A549 treated with Hydrocortisone at 1 μM for 4 hours (cell line): Measurements from ENCODE around the gene HELZ. TPM values are rescaled to one million over a fixed set of nuclear protein-coding genes. Genes with fewer than 3 reads are reported as not detected.

Experiments used
- total RNA-seq: library from RNA; stranded (reverse); fragments of 200-300 nt; extraction: Qiagen RNA extraction; gene quantifications from 5 replicates; pipeline ENCODE4 v1.2.3, GENCODE V29; 2022

The HELZ gene
- total RNA-seq = 8.9 to 14.2 TPM (median 11.7 TPM) in 5 replicates

GRCh38 chr17:67245073-67245693 lies at the start of gene HELZ:
Gene HELZ (minus strand): TSS chr17:67245196. CDS start chr17:67218804, 26,392 bp downstream.

DNA sequence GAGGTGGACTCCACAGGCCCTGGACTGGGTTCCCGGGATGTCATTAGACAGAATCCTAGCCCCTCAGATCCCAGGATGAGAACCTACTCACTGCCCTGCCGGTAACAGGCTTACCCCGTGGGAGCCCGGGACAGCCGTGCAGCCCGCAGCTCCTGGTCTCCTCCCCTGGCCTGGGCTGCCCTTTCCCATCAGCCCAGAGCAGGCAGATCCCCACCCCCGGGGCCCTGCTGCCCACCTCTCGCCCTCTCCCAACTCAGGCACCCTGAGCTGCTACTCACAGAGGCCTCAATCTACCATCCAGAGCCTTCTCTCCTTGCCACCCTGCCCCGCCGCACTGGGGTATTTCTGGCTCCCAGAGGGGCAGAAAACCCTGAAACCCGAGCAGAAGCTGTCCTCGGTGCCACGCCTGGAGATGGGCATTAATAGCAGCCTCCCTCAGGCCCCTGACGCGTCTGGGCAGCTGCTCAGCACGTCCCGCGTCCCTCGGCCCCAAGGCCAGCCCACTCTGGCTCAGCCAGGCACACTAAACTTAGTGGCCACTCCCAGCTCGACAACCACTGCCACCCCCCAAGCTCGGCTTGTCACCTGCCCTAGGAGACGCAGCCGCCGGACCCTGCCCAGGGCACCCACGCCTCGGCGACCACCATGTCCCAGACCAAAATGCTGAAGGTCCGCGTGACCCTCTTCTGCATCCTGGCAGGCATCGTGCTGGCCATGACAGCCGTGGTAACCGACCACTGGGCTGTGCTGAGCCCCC lies 200.8 kb downstream of the HELZ start, which contains the start of gene CACNG1:
TSS of gene CACNG1 (plus strand) at position 539 of the 757 bp plus-strand sequence. CDS start at position 646, 107 bp downstream.

Other genes starting within 250 kb of the HELZ start
- 0.08 to 0.21 TPM (median 0.13 TPM) in 5 replicates for gene CACNG1, start 200.6 kb downstream of the HELZ start, total RNA-seq
- 96.4 to 122 TPM (median 100 TPM) in 5 replicates for gene PSMD12, start 121.4 kb upstream of the HELZ start, total RNA-seq
- gene PITPNC1, start 132.1 kb upstream of the HELZ start, total RNA-seq = 20.5 to 25.2 TPM (median 23.2 TPM) in 5 replicates